Parathyroid adenoma (tissue), 2 donors: ENCODE results near the gene SAG.

Experiments
- H2AFZ ChIP-seq: fragments of 300-600 bp; sonication (generic); one replicate; pipeline ENCODE4 v1.7.0; 2017; ENCODE audit warnings: antibody characterized with exemption, mild to moderate bottlenecking
- H3K27ac ChIP-seq: fragments of 300-600 bp; sonication (generic); one replicate; pipeline ENCODE4 v1.7.0; 2017
- H3K27me3 ChIP-seq: fragments of 300-600 bp; sonication (generic); one replicate; pipeline ENCODE4 v1.7.0; 2017; ENCODE audit warnings: low read length; ENCODE audit not compliant: control insufficient read depth, insufficient read depth
- H3K36me3 ChIP-seq: fragments of 300-600 bp; sonication (generic); one replicate; pipeline ENCODE4 v1.7.0; 2017; ENCODE audit warnings: low read length; ENCODE audit not compliant: control insufficient read depth, insufficient read depth
- H3K4me1 ChIP-seq: fragments of 300-600 bp; sonication (generic); one replicate; pipeline ENCODE4 v1.7.0; 2017; ENCODE audit warnings: control low read depth
- H3K4me2 ChIP-seq: fragments of 300-600 bp; sonication (generic); one replicate; pipeline ENCODE4 v1.7.0; 2017; ENCODE audit warnings: low read length
- H3K4me3 ChIP-seq: fragments of 300-600 bp; sonication (generic); one replicate; pipeline ENCODE4 v1.7.0; 2017; ENCODE audit warnings: low read depth, low read length
- H3K79me2 ChIP-seq: fragments of 300-600 bp; sonication (generic); one replicate; pipeline ENCODE4 v1.7.0; 2017; ENCODE audit warnings: control low read depth
- H3K9ac ChIP-seq: fragments of 300-600 bp; sonication (generic); one replicate; pipeline ENCODE4 v1.7.0; 2017; ENCODE audit warnings: mild to moderate bottlenecking
- H3K9me3 ChIP-seq: fragments of 300-600 bp; sonication (generic); one replicate; pipeline ENCODE4 v1.7.0; 2017; ENCODE audit warnings: low read length; ENCODE audit not compliant: control insufficient read depth
- CTCF ChIP-seq: fragments of 300-600 bp; sonication (generic); IDR thresholded peaks from one replicate; pipeline ENCODE4 v1.7.0; 2017; ENCODE audit warnings: antibody characterized with exemption, mild to moderate bottlenecking
- donor health status: primary hyperparathyroidism.

SAG gene

DNA sequence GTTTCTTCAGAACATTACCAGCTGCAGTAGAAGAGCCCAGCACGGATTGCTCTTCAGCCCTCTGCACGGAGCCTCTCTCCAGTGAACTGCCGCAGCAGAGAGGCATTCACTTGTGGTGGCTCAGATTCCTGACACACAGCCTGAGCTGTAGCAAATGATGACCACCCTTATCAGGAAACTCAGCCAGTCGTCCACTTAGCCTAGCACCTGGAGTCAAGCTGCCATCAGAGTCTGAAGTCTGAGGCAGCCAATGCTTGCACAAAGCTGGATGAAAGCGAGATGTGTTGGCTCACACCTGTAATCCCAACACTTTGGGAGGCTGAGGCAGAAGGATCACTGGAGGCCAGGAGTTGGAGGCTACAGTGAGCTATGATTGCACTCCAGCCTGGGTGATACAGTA is 11.7 kb upstream of the SAG start:
- no peaks in the 10 kb centered on the region for H3K79me2 ChIP-seq
- TF ChIP-seq CTCF = no peak
- no peak overlapping the region for H3K4me2 ChIP-seq
- H3K9me3 ChIP-seq = no peaks in the 10 kb centered on the region
- H3K4me3 ChIP-seq = no peak overlapping the region
- no peaks in the 10 kb centered on the region for H3K4me1 ChIP-seq
- H3K27me3 ChIP-seq = no peaks in the 10 kb centered on the region
- H3K36me3 ChIP-seq = no peaks in the 10 kb centered on the region
- no peak overlapping the region for H3K9ac ChIP-seq
- no peak overlapping the region for H2AFZ ChIP-seq
- no peak overlapping the region for H3K27ac ChIP-seq

- no peak for TF ChIP-seq CTCF
- Histone ChIP-seq H3K9ac (no peak overlapping the region), H3K27me3 (no peaks in the 10 kb centered on the region), H3K79me2 (no peaks in the 10 kb centered on the region), H3K4me2 (no peak overlapping the region), H3K9me3 (no peaks in the 10 kb centered on the region), H3K4me1 (no peaks in the 10 kb centered on the region), H3K4me3 (no peak overlapping the region), H3K36me3 (no peaks in the 10 kb centered on the region), H3K27ac (no peak overlapping the region), H2AFZ (no peak overlapping the region)
Observed at GRCh38 chr2:233297076-233297475, 10.5 kb upstream of the SAG start.

GRCh38 chr2:233300401-233300800 is 7.2 kb upstream of the SAG start:
- Histone ChIP-seq H3K4me2 (no peak overlapping the region), H2AFZ (no peak overlapping the region), H3K27me3 (no peaks in the 10 kb centered on the region), H3K79me2 (no peaks in the 10 kb centered on the region), H3K9me3 (no peaks in the 10 kb centered on the region), H3K4me1 (no peaks in the 10 kb centered on the region), H3K36me3 (no peaks in the 10 kb centered on the region), H3K9ac (no peak overlapping the region), H3K4me3 (no peak overlapping the region), H3K27ac (no peak overlapping the region)
- TF ChIP-seq CTCF = no peak

GRCh38 chr2:233301248-233301647 is 6.4 kb upstream of the SAG start:
- Histone ChIP-seq H3K27me3 (no peaks in the 10 kb centered on the region), H3K27ac (no peak overlapping the region), H3K9me3 (no peaks in the 10 kb centered on the region), H3K9ac (no peak overlapping the region), H3K4me2 (no peak overlapping the region), H3K79me2 (no peaks in the 10 kb centered on the region), H3K4me1 (no peaks in the 10 kb centered on the region), H3K36me3 (no peaks in the 10 kb centered on the region), H2AFZ (no peak overlapping the region), H3K4me3 (no peak overlapping the region)
- no peak for TF ChIP-seq CTCF

GRCh38 chr2:233301811-233302210 is 5.8 kb upstream of the SAG start:
- no peak overlapping the region for H3K9ac ChIP-seq
- no peaks in the 10 kb centered on the region for H3K9me3 ChIP-seq
- no peak overlapping the region for H3K4me3 ChIP-seq
- no peaks in the 10 kb centered on the region for H3K27me3 ChIP-seq
- no peaks in the 10 kb centered on the region for H3K79me2 ChIP-seq
- H2AFZ ChIP-seq = no peak overlapping the region
- no peak for TF ChIP-seq CTCF
- no peaks in the 10 kb centered on the region for H3K36me3 ChIP-seq
- no peak overlapping the region for H3K4me2 ChIP-seq
- no peak overlapping the region for H3K27ac ChIP-seq
- no peaks in the 10 kb centered on the region for H3K4me1 ChIP-seq
